GM12864 (cell line): Measurements from ENCODE around the gene PDIK1L.

Experiments
- DNase-seq: peaks from one replicate; pipeline ENCODE4 v3.0.0-alpha.2; 2011; ENCODE audit warnings: low read depth
- H3K4me3 ChIP-seq: 2 replicates; pipeline ENCODE4 v1.5.1; 2011; ENCODE audit warnings: mild to moderate bottlenecking, low read depth, low read length, control low read depth
- TF ChIP-seq, protein P1 (sequence below): IDR thresholded peaks from 2 replicates; pipeline ENCODE4 v1.5.1; 2011; ENCODE audit warnings: low read depth, mild to moderate bottlenecking, moderate library complexity, low read length, control low read depth, inconsistent platforms; ENCODE audit errors: missing control alignments

The PDIK1L gene

DNA sequence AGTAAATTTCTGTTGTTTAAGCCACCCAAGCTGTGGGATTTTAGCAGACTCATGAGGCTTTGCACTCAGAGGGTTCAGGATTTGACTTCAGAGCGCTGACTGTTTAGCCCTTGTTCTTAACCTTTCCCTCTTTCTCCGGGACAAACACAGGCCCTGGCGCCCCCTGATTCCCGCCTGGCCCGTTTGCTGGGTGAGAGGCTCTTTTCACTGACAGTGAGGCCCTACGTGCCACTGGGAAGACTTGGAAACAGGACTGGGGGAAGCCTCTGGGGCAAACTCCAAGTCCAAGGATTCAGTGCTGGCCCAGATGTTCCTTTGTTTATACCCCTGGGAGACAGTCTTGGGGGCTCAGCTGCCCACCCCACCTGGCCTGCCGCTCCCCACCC lies 32.5 kb upstream of the PDIK1L start:
- DNase-seq: no peak
- no peak overlapping the region for H3K4me3 ChIP-seq
- TF ChIP-seq, protein P1, sequence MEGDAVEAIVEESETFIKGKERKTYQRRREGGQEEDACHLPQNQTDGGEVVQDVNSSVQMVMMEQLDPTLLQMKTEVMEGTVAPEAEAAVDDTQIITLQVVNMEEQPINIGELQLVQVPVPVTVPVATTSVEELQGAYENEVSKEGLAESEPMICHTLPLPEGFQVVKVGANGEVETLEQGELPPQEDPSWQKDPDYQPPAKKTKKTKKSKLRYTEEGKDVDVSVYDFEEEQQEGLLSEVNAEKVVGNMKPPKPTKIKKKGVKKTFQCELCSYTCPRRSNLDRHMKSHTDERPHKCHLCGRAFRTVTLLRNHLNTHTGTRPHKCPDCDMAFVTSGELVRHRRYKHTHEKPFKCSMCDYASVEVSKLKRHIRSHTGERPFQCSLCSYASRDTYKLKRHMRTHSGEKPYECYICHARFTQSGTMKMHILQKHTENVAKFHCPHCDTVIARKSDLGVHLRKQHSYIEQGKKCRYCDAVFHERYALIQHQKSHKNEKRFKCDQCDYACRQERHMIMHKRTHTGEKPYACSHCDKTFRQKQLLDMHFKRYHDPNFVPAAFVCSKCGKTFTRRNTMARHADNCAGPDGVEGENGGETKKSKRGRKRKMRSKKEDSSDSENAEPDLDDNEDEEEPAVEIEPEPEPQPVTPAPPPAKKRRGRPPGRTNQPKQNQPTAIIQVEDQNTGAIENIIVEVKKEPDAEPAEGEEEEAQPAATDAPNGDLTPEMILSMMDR: no peak

DNA sequence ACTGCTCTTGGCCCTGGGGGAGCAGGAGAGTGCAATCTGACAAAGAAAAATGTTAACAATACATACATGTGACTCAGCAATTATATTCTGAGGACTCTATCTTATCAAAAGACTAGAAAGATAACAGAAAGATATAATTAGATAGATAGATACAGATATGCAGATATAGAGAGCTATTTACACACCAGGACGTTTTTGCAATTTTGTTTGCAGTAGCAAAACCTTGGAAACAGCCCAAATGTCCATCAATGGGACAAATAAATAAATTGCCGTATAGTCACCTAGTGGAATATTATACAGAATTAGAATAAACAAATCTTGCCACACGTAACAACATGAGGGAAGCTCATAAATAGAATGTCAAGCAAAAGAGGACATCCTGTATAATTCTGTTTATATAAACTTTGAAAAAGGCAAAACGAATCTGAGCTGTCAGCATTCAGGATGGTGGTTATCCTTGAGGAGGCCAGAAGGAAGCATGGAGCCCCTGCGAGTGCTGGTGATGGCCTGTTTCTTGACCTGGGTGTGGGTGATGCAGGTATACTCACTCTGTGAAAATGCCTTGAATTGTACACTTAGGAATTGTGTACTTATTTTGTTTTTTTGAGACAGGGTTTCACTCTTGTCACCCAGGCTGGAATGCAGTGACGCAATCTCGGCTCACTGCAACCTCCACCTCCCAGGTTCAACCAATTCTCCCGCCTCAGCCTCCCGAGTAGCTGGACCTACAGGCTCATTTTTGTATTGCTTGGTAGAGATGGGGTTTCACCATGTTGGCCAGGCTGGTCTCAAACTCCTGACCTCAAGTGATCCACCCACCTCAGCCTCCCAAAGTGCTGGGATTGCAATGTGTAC lies 31.4 kb upstream of the PDIK1L start:
- H3K4me3 ChIP-seq: no peak overlapping the region
- DNase-seq: no peak
- TF ChIP-seq, protein P1: no peak

DNA sequence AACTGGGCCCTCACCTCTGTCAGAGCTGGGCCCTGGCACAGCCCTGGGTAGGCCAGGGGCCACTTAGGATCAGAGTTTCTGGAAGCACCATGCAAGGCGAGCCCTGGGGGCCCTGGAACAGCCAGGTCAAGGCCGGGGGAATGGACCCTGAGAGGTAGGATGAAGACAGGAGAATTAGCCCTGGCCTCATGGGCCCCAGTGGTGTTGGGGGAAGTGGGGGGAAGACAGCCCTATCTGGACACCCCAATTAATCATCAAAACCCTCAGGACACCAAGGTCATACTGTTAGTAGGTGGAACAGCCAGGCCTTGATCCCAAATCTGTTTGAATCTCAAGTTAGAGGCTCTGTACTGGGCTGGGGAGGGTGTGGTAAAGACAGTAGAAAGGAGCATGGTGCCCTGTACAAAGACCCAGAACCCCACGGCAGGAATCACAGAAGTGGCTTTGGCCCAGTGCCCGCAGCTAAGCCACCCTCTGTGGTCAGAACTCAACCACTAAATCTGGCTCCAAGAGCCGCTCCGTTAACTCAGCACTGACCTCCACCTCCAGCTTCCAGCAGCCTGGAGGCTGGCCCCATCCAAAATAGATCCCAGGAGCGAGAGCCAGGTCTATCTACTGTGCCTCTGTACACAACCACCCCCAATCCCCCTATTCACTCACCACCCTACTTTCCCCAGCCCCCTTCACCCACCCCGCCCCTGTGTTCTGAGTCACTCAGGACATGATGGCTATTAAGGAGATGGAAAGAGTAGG lies 30.2 kb upstream of the PDIK1L start:
- DNase-seq: no peak
- TF ChIP-seq, protein P1: no peak
- no peak overlapping the region for H3K4me3 ChIP-seq

DNA sequence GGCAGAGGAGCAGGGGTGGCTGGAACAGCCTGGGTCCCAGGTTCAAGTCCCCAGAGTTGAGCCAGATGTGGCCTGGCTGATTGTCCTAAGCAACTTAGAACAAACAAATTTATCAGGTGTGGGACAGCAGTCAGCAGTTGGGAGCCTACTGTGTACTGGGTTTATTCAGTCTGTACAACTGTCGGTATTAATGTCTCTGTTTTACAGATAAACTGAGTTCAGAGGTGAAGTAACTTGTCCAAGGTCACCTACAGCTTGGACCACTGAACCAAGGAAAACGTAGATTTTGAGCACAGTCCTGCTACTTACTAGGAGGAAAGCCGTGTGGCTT lies 29.6 kb upstream of the PDIK1L start:
- TF ChIP-seq, protein P1: no peak
- H3K4me3 ChIP-seq: no peak overlapping the region
- no peak for DNase-seq

DNA sequence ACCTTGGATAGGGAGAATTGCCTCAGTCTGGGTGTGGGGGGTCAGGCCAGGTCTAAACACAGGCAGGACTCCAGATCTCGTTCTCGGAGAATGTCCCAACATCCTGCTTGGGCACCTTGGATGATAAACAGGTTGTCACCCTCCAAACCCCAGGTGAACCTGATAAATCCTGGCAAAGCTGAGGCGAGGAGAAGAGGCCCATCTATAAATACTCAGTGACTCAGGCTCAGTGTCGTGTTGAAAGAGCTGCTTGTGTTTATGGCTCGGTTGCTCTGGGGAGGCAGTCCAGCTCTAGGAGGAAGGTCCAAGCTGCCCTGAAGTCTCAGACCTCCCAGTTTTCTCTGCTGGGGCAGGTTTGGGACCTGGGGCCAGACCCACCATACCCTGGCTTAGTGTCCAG lies 28.4 kb upstream of the PDIK1L start:
- TF ChIP-seq, protein P1: no peak
- DNase-seq: no peak

DNA sequence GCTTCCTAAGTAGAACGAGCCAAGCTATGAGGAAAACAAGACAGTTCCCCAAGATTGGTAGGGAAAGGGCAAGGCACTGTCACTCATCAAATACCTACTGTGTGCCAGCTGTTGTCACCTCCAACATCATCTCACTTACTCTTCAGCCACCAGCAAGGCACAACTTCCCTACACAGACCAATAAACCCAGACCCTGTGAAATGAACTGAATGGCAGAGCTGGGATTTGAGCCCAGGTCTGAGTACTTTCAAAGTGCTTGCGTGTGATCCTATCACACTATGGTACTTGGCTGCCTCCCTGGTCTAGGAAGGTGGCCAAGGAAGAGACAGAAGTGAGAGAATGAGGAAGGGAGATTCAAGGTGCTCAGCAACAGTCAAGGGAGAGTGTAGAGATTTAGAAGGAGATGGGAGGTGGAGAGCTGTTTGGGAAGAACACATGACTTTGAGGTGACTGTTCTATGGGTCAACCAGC lies 27.5 kb upstream of the PDIK1L start:
- DNase-seq: no peak
- TF ChIP-seq, protein P1: no peak
- H3K4me3 ChIP-seq: no peak overlapping the region

More for the DNA sequence above, 28.4 kb upstream of the PDIK1L start:
- H3K4me3 ChIP-seq: no peak overlapping the region
